ENCODE results near the gene PCNX3. TPM values are rescaled to one million over a fixed set of nuclear protein-coding genes. Genes with fewer than 3 reads are reported as not detected.

Gene PCNX3
- total RNA-seq, 2 donors from 2014 or later = 15.1 to 16.7 TPM

DNA sequence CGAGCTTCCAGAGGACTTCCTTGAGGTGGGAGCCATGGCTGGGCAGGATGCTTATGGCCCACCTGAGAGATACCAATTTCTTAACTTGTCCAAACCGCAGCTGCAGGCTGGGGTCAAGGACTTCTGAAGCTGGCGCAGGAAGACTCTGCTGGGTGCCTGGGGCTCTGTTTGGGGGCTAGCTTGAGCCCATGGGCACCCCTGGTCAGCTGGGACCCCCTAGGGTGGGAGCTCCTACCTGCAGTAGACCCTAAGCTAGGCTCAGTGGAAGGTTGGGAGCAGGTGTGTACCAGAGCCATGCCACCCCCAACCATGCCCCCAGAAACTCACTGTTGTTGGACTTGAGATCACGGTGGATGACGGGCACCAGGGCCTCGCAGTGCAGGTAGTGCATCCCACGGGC, 2.9 kb upstream of the PCNX3 start:
- no peak for ATAC-seq
- intact Hi-C loops (cut with DNase I) = loop anchor here in 1 of 2 donors (5.0 kb wide), 1 partner anchor 35 kb away; the partner anchor contains the start of gene EHBP1L1
- no peak for DNase-seq

DNA sequence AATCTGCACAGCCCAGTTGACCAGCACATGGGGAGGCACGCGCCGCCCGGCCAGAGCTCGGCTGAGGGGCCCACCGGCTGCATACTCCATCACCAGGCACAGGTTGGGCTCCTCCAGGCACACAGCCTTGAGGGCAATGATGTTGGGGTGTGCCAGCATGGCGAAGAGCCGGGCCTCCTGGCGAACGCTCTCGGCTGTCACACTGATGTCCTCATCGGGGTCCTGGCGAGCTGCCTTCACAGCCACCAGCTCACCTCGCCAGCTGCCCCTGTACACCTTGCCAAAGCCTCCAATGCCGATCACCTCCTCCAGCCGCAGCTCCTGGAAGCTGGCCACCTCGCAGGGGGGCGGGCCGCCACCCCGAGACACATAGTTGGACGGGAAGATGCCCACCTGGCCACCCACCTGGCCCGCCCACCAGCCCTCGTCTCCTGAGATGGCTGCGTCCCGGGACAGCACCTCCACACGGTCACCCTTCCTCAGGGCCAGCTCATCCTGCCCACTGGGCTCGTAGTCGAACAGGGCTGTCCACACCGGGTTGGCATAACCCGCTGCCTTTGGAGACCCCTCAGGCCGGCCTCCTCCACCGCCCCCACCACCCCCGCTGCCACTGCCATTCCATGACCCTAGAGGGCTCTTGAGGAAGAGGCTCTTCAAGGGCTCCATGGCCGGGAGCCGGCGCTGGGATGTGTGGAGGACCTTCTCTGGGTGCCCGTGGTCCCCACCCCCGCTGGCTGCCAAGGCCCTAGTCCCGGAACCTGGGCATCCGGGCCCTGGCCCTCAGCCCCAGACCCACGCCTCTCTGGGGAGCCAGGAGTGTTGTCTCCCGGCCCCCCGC, 2.3 kb upstream of the PCNX3 start:
- intact Hi-C loops (cut with DNase I) = loop anchor here in 1 of 2 donors (5.0 kb wide), 1 partner anchor 36 kb away; the partner anchor contains the start of gene EHBP1L1
- DNase-seq = no peak
- ATAC-seq = no peak

DNA sequence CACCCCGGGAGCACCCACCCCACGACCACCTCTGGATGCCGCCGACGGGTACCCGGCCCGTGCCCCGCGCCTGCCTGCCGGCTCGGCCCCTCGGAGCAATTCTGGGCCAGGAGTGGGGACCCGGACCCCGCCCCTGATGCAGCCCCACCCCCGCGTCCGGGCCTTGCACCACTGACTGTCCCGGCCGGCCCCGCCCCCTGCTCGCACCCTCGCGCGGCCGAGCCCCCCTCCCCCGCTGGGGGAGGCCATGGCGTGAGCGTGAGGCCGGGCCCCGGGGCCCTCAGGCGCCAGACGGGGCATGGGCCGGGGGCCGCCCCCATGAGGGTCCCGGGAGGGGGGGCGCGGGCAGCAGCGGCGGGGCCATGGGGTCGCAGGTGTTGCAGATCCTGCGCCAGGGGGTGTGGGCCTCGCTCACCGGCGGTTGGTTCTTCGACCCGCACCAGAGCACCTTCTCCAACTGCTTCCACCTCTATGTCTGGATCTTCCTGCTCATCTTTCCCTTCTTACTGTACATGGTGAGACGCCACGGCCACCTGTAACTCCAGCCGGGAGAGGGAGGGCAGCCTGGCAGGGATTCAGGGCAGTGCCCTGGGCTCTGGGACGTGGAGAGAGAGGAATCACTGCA, 486 bp downstream of the PCNX3 start:
- intact Hi-C loops (cut with DNase I) = loop anchor here in 1 of 2 donors (5.0 kb wide), 1 partner anchor 96 kb away; the partner anchor contains the start of gene KAT5
- peak in 1 of 2 donors; percentile 0 for ATAC-seq
- peak; percentile 68 for DNase-seq

DNA sequence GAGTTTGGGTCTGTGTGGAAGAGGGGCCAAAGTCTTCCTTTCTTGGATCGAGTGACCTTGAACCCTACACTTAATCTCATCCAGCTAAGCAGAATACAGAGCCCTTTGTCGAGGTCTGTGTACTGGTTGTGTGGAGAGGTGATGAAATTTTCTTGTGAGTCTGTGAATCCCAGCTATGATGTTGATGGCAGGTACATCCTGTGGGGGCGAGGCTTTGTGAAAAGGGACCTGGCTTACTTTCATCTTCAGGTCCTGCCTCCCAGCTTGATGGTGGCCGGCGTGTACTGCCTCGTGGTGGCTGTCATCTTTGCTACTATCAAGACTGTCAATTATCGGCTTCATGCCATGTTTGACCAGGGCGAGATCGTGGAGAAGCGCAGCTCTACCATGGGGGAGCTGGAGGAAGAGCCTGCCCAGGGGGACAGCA, 1.0 kb downstream of the PCNX3 start:
- ATAC-seq (no peak), DNase-seq (no peak)
- intact Hi-C loops (cut with DNase I) = loop anchor here in 1 of 2 donors (5.0 kb wide), 1 partner anchor 96 kb away; the partner anchor contains the start of gene KAT5

DNA sequence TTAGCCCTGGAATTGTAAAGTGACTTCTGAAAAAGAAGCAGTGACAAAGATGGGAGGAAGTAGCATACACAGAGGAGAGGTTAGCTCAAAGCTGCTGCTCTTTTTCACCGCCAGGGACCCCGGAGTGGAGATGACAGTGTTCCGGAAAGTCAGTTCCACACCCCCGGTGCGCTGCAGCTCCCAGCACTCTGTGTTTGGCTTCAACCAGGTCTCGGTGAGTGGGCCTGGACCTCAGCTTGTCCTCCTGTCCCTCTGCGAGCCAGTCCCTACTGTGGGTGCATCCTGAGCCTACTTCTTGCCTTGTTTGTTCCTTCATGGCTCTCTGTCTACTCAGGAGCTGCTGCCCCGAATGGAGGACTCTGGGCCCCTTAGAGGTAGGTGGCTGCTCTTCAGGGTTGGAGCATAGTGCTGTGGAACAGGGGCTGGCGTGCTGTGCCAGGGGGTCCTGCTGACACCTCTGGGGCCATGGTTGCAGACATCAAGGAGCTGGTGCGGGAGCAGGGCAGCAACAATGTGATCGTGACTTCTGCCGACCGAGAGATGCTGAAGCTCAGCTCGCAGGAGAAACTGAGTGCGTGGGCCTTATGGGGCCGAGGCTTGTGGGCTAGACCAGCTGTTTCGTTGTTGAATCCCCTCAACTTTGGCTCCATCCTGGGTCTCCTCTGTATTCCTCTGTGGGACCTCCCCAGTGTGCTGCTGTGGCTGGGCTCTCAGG, 1.7 kb downstream of the PCNX3 start:
- ATAC-seq = no peak
- intact Hi-C loops (cut with DNase I) = loop anchor here in 1 of 2 donors (5.0 kb wide), 1 partner anchor 95 kb away; the partner anchor contains the start of gene KAT5

DNA sequence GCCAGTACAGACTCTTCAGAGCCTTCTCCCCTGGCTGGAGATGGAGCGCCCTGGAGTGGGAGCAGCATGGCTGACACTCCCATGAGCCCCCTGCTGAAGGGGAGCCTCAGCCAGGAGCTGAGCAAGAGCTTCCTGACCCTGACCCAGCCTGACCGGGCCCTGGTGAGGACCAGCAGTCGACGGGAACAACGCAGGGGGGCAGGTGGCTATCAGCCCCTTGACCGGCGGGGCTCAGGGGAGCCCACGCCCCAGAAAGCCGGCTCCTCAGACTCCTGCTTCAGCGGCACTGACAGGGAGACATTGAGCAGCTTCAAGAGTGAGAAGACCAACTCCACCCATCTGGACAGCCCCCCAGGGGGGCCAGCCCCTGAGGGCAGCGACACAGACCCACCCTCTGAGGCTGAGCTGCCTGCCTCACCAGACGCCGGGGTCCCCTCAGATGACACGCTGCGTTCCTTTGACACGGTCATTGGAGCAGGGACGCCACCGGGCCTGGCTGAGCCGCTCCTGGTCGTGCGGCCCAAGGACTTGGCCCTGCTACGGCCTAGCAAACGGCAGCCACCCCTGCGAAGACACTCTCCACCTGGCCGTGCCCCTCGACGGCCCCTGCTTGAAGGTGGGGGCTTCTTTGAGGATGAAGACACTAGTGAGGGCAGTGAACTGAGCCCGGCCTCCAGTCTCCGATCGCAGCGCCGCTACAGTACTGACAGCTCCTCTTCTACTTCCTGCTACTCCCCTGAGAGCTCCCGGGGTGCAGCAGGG, 2.6 kb downstream of the PCNX3 start:
- intact Hi-C loops (cut with DNase I) = loop anchor here in 1 of 2 donors (5.0 kb wide), 1 partner anchor 94 kb away; the partner anchor contains the start of gene KAT5
- ATAC-seq = no peak
- no peak for DNase-seq

More for the DNA sequence above, 1.7 kb downstream of the PCNX3 start:
- DNase-seq = no peak

DNA sequence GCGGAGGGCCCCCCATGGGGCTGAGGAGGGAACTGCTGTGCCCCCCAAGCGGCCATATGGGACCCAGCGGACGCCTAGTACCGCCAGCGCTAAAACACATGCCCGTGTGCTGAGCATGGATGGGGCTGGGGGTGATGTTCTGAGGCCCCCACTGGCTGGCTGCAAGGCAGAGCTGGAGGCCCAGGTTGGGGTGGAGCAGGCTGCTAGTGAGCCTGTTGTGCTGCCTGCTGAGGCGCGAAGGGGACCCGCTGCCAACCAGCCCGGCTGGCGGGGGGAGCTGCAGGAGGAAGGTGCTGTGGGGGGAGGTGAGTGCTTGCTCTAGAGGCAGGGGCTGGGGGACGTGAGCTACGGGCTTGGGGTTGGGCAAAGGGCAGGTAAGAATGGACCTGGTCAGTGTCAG, 3.2 kb downstream of the PCNX3 start:
- intact Hi-C loops (cut with DNase I) = loop anchor here in 1 of 2 donors (5.0 kb wide), 1 partner anchor 94 kb away; the partner anchor contains the start of gene KAT5
- no peak for DNase-seq
- no peak for ATAC-seq

DNA sequence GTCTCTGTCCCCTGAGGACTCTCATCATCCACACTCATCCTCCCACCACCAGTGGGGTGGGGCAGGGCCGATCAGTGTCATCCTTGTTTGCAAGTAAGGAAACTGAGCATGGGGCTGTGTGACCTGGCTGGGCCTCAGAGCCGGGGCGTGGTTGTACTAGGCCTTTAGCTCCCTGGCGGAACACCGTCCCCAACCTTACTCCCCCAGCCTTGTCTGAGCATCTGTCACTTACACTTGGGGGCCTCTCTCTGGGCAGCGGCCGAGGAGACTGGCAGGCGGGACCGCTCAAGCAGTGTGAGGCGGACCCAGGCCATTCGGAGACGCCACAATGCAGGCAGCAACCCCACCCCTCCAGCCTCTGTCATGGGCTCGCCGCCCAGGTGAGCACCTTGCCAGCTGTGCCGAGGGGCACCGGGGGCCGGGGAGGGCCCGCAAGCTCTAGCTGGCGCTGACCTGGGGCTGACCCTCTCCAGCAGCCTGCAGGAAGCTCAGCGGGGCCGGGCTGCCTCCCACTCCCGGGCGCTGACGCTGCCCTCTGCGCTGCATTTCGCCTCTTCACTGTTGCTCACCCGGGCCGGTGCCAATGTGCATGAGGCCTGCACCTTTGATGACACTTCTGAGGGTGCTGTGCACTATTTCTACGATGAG, 3.8 kb downstream of the PCNX3 start:
- ATAC-seq (no peak), DNase-seq (no peak)
- intact Hi-C loops (cut with DNase I) = loop anchor here in 1 of 2 donors (5.0 kb wide), 1 partner anchor 93 kb away; the partner anchor contains the start of gene KAT5

DNA sequence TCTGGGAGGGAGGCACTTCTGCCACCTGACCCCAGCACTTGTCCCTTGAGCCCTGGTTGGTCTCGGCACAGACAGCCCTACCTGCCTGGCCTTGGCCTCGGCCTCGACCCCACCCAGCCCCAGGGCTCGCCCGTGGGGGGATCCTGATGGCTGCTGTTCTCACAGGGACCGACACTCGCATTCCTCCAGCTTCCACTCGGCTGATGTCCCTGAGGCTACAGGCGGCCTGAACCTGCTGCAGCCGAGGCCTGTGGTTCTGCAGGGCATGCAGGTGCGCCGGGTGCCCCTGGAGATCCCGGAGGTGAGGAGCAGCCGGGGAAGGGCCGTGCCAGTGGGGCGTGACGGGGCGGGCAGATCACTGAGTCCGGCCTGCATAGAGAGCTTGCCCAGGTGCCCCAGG, 5.1 kb downstream of the PCNX3 start:
- intact Hi-C loops (cut with DNase I) = no loop called here
- ATAC-seq (no peak), DNase-seq (no peak)

DNA sequence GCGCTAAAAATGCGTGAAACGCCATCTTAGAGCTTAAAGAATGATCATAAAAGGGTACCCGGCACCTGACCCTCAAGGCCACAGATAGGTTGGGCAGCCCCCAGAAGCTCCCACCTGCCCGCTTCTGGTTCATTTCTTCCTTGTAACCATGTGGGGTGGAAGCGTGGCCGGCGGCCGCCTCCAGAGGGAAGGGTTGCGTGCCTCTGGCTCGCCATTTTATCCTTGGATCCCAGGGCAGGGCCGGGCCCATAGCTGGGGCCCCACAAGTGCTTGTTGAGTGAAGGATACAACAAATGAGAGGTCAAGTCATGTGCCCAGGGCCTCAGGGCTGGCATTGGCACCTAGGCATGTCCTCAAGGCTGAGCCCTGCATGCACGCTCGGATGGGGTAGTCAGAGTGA, 5.9 kb downstream of the PCNX3 start:
- no peak for DNase-seq
- no peak for ATAC-seq
- intact Hi-C loops (cut with DNase I) = no loop called here

DNA sequence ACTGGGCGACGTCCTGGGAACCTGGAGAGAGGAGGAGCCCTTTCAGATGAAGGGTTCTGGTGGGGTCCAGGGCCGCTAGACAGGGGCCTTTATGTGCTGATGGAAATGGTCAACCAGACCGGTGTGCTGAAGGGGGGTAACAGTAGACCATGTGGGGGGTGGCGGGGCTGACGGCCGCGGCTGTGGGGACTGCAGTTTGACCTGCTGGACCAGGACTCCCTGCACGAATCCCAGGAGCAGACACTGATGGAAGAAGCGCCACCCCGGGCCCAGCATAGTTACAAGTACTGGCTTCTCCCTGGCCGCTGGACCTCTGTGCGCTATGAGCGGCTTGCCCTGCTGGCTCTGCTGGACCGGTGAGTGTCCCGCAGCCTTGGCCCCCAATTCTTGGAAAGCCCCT, 6.4 kb downstream of the PCNX3 start:
- no peak for DNase-seq
- intact Hi-C loops (cut with DNase I) = no loop called here
- no peak for ATAC-seq

DNA sequence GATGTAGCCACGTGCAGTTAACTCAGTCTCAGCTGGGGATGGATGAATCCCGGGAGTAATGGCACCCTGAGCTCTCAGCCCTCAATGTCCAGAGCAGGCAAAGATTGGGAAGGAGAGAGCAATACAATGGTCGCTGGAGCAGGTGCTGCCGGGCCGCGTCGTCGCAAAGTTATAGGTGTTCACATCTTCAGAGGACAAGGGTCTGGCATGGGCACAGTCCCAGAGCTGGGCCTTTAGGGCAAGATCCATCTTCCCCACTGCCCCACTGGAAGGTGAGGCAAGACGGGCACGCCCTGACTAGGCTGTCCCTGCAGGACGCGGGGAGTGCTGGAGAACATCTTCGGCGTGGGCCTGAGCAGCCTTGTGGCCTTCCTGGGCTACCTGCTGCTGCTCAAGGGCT, 7.6 kb downstream of the PCNX3 start:
- no peak for ATAC-seq
- no peak for DNase-seq
- intact Hi-C loops (cut with DNase I) = no loop called here

DNA sequence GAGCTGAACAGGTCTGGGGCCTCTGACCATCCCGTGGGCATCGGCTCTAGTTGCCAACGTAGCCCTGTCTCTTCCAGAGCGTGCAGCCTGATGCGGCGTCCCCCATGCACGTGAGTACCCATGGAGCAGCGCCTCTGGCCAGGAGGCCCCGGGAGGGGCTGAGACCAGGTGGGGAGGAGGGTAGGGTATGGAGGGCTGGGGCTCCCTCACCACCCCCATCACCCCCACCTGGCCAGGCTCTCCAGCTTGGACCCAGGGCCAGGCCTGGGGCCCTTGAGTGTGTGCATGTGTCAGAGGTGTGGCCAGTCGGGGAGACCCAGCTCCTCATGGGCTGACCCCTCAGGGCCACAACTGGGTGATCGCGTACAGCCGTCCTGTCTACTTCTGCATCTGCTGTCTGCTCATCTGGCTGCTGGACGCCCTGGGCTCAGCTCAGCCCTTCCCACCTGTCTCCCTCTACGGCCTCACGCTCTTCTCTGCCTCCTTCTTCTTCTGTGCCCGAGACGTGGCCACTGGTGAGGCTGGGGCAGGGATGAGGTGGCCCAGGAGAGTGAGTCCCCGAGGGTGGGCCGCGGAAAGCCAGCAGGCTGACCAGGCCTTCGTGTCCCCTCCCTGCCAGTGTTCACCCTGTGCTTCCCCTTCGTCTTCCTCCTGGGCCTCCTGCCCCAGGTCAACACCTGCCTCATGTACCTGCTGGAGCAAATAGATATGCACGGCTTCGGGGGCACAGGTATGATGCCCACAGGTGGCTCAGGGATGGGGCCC, 8.5 kb downstream of the PCNX3 start:
- intact Hi-C loops (cut with DNase I) = no loop called here
- no peak for ATAC-seq
- DNase-seq = no peak

DNA sequence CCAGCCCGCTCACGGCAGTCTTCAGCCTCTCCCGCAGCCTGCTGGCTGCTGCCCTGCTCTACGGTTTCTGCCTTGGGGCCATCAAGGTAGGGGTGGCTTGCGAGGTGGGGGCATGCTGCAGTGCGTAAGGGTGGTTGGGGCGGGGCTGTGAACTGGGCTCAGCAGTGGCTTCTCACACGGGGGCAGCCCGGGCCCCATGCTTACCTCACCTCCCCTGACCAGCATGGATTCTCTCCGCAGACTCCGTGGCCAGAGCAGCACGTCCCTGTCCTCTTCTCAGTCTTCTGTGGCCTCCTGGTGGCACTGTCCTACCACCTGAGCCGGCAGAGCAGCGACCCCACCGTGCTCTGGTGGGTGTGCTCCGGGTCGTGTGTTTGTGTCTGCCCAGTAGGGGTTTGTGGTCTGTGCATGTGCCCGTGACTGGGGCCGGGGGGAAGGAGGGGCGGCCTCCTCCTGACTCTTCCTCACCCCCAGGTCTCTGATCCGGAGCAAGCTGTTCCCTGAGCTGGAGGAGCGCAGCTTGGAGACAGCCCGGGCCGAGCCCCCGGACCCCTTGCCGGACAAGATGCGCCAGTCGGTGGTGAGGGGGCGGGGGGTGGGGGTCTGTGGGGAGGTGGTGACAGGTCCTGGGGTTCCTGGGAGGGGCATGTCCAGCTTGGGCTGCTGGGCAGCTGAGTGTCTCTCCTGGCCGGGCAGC, 9.5 kb downstream of the PCNX3 start:
- no peak for ATAC-seq
- intact Hi-C loops (cut with DNase I) = loop anchor here in 1 of 2 donors (5.0 kb wide), 1 partner anchor 192 kb away; no protein-coding TSS in a partner anchor

DNA sequence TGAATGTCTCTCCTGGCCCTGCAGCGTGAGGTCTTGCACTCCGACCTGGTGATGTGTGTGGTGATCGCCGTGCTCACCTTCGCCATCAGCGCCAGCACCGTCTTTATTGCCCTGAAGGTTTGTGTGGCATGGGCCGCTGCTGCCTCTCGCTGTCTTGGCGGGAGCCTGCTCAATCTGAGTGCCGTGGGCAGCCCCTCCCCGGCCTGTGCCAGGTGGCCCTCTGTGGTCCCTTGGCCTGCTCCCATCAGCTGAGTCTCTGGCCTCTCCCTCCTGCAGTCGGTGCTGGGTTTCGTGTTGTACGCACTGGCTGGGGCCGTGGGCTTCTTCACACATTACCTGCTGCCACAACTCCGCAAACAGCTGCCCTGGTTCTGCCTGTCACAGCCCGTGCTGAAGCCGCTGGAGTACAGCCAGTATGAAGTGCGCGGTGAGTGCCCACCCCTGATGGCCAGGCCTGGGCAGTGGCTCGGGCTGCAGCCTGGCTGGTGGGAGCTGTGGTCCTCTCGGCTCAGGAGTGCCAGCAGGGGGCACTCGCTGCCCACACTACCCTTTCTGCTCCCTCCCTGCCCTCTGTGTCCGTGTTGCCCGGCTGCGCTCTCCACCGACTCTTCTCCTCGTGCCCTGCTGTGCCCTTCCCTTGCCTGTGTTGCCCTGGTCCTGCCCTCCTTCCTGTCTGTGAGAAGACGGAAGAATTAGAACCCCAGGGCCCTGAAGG, 10.2 kb downstream of the PCNX3 start:
- peak; percentile 65 for DNase-seq
- intact Hi-C loops (cut with DNase I) = loop anchor here in 1 of 2 donors (5.0 kb wide), 1 partner anchor 192 kb away; no protein-coding TSS in a partner anchor

More for the DNA sequence above, 9.5 kb downstream of the PCNX3 start:
- DNase-seq = no peak

DNA sequence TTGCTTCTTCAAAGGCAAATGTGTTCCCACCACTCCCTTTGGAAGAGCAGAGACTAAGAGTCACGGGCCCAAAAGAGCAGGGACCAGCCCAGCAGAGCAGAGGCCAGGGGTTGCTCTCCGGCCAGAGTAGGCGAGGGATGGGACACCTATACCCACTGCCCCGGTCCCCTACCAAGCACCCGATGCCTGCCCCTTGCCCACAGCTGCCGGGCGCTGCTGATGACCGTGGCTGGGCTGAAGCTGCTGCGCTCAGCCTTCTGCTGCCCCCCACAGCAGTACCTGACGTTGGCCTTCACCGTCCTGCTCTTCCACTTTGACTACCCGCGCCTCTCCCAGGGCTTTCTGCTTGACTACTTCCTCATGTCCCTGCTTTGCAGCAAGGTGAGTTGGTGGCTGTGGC, 11.6 kb downstream of the PCNX3 start:
- intact Hi-C loops (cut with DNase I) = loop anchor here in 1 of 2 donors (5.0 kb wide), 1 partner anchor 190 kb away; no protein-coding TSS in a partner anchor
- ATAC-seq = no peak
- DNase-seq = no peak

More for the DNA sequence above, 10.2 kb downstream of the PCNX3 start:
- ATAC-seq = peak; percentile 71 to 78
